ENCODE measurements around the gene TNFRSF21. TPM values are rescaled to one million over a fixed set of nuclear protein-coding genes. Genes with fewer than 3 reads are reported as not detected.

Gene TNFRSF21
- total RNA-seq, 1 donor: 1.4 TPM

DNA sequence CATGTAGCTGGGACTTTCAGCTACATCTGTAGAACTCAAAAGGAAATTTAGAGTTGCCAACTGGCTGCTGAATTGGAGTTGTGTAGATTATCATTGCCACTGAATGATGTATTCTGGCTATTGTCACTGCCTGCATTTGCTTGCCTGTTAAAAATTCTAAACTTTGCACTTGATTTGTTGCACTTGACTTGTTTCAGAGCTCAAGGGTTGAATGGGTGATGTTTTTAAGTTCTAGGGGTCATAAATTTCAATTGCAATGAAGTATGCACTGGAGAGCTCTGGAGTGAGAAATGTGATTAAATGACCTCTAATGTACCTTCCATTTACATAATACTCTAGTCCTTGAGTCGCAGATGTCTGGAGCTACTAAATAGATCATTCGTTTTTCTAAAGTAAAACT, 102.4 kb downstream of the TNFRSF21 start:
- no peaks in the 10 kb centered on the region for H3K9me3 ChIP-seq (ENCODE audit: low read depth, low read length)
- no peaks in the 10 kb centered on the region for H4K20me1 ChIP-seq (ENCODE audit: insufficient read depth, low read length)
- no peaks in the 10 kb centered on the region for H3K36me3 ChIP-seq (ENCODE audit: insufficient read depth, low read length)
- no peaks in the 10 kb centered on the region for H3K27me3 ChIP-seq (ENCODE audit: insufficient read depth, low read length)
- H3K4me2 ChIP-seq (ENCODE audit: insufficient read depth, low read length): no peak overlapping the region
- H3K4me1 ChIP-seq (ENCODE audit: insufficient read depth, low read length): no peaks in the 10 kb centered on the region
- H2AFZ ChIP-seq (ENCODE audit: low read length): no peak overlapping the region
- no peaks in the 10 kb centered on the region for H3K79me2 ChIP-seq (ENCODE audit: insufficient read depth, low read length)
- TF ChIP-seq, protein P1, sequence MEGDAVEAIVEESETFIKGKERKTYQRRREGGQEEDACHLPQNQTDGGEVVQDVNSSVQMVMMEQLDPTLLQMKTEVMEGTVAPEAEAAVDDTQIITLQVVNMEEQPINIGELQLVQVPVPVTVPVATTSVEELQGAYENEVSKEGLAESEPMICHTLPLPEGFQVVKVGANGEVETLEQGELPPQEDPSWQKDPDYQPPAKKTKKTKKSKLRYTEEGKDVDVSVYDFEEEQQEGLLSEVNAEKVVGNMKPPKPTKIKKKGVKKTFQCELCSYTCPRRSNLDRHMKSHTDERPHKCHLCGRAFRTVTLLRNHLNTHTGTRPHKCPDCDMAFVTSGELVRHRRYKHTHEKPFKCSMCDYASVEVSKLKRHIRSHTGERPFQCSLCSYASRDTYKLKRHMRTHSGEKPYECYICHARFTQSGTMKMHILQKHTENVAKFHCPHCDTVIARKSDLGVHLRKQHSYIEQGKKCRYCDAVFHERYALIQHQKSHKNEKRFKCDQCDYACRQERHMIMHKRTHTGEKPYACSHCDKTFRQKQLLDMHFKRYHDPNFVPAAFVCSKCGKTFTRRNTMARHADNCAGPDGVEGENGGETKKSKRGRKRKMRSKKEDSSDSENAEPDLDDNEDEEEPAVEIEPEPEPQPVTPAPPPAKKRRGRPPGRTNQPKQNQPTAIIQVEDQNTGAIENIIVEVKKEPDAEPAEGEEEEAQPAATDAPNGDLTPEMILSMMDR (IDR thresholded peaks at IDR 0.05; ENCODE audit: extremely low read depth, low read depth, low read length): no peak
- H3K27ac ChIP-seq (ENCODE audit: low read depth, low read length): no peak overlapping the region
- no peak for DNase-seq (ENCODE audit: insufficient read length, low spot score, missing footprints)
- no peak overlapping the region for H3K4me3 ChIP-seq (ENCODE audit: insufficient read depth, low read length)

- Histone ChIP-seq H3K4me2 (ENCODE audit: insufficient read depth, low read length) (no peak overlapping the region), H2AFZ (ENCODE audit: low read length) (no peak overlapping the region), H3K4me3 (ENCODE audit: insufficient read depth, low read length) (no peak overlapping the region), H3K4me1 (ENCODE audit: insufficient read depth, low read length) (no peaks in the 10 kb centered on the region), H4K20me1 (ENCODE audit: insufficient read depth, low read length) (no peaks in the 10 kb centered on the region), H3K27ac (ENCODE audit: low read depth, low read length) (no peak overlapping the region), H3K36me3 (ENCODE audit: insufficient read depth, low read length) (no peaks in the 10 kb centered on the region), H3K9me3 (ENCODE audit: low read depth, low read length) (no peaks in the 10 kb centered on the region), H3K79me2 (ENCODE audit: insufficient read depth, low read length) (no peaks in the 10 kb centered on the region), H3K27me3 (ENCODE audit: insufficient read depth, low read length) (no peaks in the 10 kb centered on the region)
- no peak for DNase-seq (ENCODE audit: insufficient read length, low spot score, missing footprints)
- TF ChIP-seq, protein P1 (IDR thresholded peaks at IDR 0.05; ENCODE audit: extremely low read depth, low read depth, low read length): no peak
These were observed 103.1 kb downstream of the TNFRSF21 start for GRCh38 chr6:47206626-47207025.

DNA sequence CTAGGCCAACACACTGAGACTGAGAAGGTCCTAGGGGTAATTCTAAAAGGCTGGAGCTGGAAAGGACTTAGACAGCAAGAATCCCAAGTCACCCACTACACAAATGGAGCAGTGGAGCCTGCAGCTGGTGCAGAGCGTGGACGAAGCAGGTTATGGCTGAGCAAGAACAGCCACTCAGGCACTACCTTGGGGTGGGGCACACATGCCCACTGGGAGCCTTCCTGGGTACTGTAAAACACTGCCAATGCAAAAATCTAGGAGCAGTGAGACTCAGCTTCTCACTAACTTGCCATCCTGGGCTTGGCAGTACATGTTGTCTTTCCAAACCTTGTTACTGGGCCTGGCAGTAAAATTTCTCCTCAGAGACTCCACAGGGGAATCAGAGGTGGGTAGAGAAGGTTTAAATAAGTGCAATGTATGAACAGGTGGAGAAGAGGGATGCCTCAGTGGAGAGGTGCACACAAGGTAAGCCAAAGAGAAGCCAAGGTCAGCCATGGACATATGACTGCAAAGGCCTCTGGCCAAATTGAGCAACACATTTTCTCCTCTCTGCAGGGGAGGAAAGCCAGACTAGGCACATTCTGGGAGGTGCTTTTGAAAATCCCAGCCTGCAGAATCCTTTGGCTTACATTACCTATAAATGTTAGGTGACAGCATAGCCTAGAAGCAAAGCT, 105.6 kb downstream of the TNFRSF21 start:
- no peaks in the 10 kb centered on the region for H3K9me3 ChIP-seq (ENCODE audit: low read depth, low read length)
- H4K20me1 ChIP-seq (ENCODE audit: insufficient read depth, low read length): no peaks in the 10 kb centered on the region
- H3K4me3 ChIP-seq (ENCODE audit: insufficient read depth, low read length): no peak overlapping the region
- no peak overlapping the region for H3K27ac ChIP-seq (ENCODE audit: low read depth, low read length)
- H2AFZ ChIP-seq (ENCODE audit: low read length): no peak overlapping the region
- no peaks in the 10 kb centered on the region for H3K36me3 ChIP-seq (ENCODE audit: insufficient read depth, low read length)
- H3K27me3 ChIP-seq (ENCODE audit: insufficient read depth, low read length): no peaks in the 10 kb centered on the region
- H3K4me1 ChIP-seq (ENCODE audit: insufficient read depth, low read length): no peaks in the 10 kb centered on the region
- H3K79me2 ChIP-seq (ENCODE audit: insufficient read depth, low read length): no peaks in the 10 kb centered on the region
- no peak overlapping the region for H3K4me2 ChIP-seq (ENCODE audit: insufficient read depth, low read length)
- no peak for DNase-seq (ENCODE audit: insufficient read length, low spot score, missing footprints)
- TF ChIP-seq, protein P1 (IDR thresholded peaks at IDR 0.05; ENCODE audit: extremely low read depth, low read depth, low read length): no peak

DNA sequence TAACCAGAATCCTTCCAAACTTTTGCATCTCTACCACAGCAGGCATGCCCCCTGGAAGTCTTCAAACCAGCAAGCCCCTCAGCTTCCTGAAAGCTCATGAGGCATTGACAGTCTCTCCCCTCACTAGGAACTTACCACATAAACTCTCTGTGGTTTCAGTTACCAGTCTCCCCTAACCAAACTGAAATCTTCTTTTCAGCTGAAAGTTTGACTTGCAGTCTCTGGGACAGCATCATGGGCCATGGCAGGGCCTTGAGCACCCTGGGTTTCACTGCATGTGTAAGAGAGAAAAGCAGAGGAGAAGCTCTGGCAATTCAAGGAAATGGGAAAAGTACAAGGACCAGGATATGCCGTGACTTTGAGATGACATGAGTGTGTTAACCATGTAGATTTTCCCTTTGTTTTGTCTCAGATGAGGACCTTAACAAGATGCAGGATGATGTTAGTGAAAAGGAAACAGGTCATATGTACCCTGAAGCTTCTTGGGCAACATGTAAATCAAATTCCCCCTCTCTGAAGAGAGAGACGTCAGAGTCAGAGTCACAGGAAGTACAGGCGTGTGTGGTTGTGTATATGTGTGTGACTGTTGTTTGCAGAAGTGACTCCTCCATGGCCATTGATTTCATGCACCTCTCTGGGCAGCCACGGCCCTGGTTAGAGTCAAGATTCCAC, 106.3 kb downstream of the TNFRSF21 start:
- Histone ChIP-seq H3K27me3 (ENCODE audit: insufficient read depth, low read length) (no peaks in the 10 kb centered on the region), H4K20me1 (ENCODE audit: insufficient read depth, low read length) (no peaks in the 10 kb centered on the region), H3K27ac (ENCODE audit: low read depth, low read length) (no peak overlapping the region), H3K4me3 (ENCODE audit: insufficient read depth, low read length) (no peak overlapping the region), H2AFZ (ENCODE audit: low read length) (no peak overlapping the region), H3K79me2 (ENCODE audit: insufficient read depth, low read length) (no peaks in the 10 kb centered on the region), H3K4me2 (ENCODE audit: insufficient read depth, low read length) (no peak overlapping the region), H3K36me3 (ENCODE audit: insufficient read depth, low read length) (no peaks in the 10 kb centered on the region), H3K9me3 (ENCODE audit: low read depth, low read length) (no peaks in the 10 kb centered on the region), H3K4me1 (ENCODE audit: insufficient read depth, low read length) (no peaks in the 10 kb centered on the region)
- TF ChIP-seq, protein P1 (IDR thresholded peaks at IDR 0.05; ENCODE audit: extremely low read depth, low read depth, low read length): no peak
- no peak for DNase-seq (ENCODE audit: insufficient read length, low spot score, missing footprints)

Data from osteoblast (primary cell).